HG03196 (cell line): ENCODE data around the gene PTPRR.

Experiments
- ATAC-seq: cut with Tn5 transposase; IDR thresholded peaks from one replicate; pipeline ENCODE4 v1.9.1; 2021; ENCODE audit not compliant: unreplicated experiment

The PTPRR gene

GRCh38 chr12:70918321-70918720, 2.2 kb downstream of the PTPRR start:
- no peak for ATAC-seq

- no peak for ATAC-seq
These were observed 9.9 kb downstream of the PTPRR start for GRCh38 chr12:70910666-70911065.

DNA sequence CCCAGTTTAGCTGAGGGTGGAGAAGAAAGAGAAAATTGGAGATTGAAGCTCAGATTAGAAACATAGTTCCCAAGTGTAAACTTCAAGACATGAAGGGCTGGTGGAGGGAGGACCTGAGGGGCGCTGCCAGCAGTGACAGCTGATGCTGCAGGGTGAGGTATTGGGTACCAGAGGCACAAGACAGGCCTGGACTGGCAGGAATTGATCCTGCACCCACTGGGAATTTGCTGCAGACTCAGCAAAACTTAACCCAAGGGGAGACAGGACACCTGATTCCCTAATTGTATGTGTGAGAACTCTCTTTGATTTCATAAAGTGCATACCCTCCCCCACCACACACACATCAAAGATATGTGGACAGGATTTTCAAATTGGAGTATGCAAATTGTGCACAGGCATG, 11.6 kb downstream of the PTPRR start:
- ATAC-seq = no peak

DNA sequence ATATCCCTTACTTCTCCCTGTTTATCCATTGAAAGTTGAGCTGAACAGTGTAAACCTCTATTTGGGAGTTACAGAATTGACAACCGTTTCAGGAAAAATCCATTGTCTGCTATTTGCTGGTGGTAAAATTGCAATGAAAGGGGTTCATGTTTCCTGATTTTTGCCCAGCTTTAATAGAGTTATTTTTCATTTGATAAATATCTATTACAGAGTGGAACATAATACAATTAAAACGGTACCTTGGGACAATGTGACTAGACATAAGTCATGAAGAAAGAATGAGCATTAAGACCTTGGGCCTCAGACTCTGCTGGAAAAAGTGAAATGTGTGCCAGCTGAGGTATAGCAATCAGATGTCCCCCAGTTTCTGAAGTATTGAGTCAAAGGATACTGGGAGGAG, 13.1 kb downstream of the PTPRR start:
- ATAC-seq = no peak

DNA sequence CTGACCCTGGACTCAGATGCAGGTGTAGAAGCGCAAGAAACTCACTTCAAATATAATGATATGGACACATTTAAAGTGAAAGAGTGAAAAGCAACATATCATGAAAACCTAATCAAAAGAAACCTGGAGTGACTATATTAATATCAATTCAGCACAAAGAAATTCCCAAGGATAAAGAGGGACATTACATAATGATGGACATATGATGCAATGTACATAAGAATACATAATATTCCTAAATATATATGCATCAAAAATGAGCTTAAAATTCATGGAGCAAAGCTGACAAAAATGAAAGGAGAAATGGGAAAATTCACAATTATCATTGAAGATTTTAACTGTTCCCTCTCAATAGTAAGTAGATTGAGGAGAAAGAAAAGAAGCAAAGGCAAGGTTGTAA, 24.6 kb downstream of the PTPRR start:
- ATAC-seq = no peak

- no peak for ATAC-seq
These were observed 27.9 kb downstream of the PTPRR start for GRCh38 chr12:70892593-70892992.

GRCh38 chr12:70890895-70891832, 29.4 kb downstream of the PTPRR start:
- no peak for ATAC-seq

DNA sequence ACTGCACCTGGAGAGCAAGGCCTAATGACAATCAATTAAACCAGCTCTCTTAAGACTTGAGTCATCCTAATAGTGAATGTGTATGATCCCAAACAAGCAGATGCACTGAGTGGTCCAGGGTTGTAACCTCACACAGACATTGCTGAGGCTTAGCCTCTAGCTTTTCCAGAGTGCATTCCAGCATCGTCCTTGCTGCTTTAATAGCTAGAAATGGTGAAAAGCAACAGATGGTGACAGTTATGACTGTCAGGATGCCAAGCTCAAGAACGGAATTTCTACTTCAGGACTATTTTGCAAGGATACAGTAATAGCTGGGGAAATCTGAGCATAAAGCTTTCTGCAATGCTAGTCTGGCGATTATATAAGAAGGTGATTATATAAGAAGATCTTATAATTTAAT, 34.6 kb downstream of the PTPRR start:
- ATAC-seq = no peak

- ATAC-seq = no peak
These were observed 36.7 kb downstream of the PTPRR start for GRCh38 chr12:70883855-70884254.

DNA sequence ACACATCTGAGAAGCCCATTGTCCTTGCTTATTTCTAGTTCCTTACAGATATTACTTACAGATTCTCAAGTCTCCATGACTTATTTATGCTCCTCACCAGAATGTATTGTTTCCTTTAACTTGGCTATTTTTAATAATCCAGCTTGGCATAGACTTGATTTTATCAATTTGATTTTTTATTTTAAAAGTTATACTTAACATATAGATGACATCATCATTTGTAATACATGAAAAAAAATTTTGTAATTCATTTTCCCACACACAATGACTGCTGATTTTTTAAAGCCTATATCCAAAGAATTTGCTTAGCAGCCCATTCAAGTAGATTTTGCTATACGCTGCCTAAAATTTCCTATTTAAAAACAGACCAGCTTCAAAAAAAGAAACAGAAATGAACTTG, 39.8 kb downstream of the PTPRR start:
- no peak for ATAC-seq

DNA sequence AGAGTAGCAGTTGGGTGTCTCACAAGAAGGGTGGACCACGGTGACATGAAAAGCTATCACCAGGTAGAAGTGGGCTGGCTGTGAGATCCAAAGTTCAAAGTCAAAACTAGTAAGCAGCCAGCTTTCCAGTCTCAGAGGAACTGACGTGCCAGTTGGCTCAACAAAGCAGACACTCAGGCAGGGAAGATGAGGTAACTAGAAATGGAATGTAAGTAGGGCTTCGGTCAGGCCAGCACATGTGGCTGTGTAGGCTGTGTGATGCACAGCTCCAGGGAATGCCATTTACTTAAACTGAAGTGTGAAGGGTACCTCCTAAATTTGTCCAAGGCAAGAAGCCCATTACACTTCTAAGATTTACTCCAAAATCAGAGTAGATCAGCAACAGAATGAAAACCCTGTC, 43.6 kb downstream of the PTPRR start:
- no peak for ATAC-seq

DNA sequence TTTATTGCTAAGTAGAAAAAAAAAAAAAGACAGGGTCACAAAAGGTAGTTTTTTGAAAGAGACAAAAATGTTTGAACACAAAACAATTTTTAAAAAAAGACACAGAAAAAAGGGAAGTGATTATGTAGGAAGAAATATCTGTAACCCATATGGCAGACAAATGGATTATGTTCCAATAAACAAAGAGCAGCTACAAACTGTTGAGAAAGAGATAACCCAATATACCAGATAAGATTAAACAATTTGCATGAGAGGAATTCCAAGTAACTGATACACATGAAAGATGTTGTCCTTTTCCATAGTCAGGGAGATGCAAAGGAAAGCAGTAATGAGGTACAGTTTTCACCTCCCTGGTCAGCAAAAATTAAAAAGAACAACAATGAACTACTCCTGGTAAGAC, 44.9 kb downstream of the PTPRR start:
- no peak for ATAC-seq

DNA sequence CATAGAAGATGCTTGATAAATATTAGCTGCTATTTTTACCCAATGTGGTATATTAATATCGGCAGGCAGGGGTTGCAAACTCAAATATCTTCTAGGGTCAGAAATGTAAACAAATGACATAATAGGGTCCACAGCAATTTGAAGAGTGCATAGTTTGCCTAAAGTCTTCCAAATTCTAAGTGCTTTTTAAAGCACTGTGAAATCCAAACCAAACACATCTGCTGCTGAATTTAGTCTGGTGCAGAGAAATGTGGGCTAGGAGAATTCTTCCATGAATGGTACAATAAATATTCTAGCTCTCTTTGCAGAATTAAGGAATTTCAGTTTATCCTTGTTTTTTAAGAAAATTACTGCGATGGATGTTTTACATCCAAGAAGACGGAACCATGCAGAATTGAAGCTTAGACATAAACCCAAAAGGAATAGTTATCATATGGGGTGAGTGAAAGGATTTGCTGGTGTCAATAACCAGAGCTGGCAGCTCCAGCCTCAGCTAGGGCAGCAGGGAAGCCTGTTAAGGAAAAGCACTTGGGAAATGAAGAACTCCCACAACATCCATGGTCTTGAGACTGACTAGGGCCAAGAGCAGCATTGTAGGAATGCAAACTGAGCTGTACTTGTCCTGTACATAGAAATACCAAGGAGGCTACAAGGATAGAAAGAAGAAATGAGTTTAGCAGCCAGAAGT, 65.5 kb downstream of the PTPRR start:
- ATAC-seq = no peak

- ATAC-seq = no peak
These were observed 66.4 kb downstream of the PTPRR start for GRCh38 chr12:70854138-70854537.

GRCh38 chr12:70853326-70853725, 67.2 kb downstream of the PTPRR start:
- ATAC-seq = no peak

GRCh38 chr12:70852416-70853150, 68.0 kb downstream of the PTPRR start:
- ATAC-seq = no peak

DNA sequence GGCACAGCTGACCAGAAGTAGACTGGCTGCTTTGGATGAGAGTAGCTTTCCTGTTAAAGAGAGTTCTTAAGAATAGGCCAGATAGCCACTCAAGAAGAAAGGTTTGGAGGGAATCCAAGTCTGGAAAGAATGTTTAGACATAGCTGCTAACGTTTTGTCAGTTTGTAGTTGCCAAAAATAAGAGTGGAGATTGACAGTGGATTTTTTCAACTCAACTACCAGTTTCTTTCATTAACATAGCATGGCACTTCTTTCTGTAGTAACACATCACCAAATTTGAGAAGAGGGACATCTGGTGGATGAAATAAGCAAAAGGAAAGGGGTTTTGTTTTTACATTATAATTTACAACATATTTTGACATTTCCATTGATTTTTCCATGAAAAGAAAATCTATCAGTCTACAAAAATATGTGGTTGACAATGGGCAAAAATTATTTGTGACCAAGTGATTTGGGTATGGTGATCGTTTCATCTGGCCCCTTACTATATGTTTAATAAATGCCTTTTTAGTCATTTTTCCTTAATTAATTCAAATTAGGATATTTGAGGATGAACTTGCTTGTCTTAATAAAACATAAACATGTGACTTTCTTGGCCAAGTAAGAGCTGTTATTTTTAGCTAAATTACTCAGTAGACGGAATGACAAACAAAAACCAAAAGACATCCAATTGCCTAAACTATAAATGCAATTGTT, 71.1 kb downstream of the PTPRR start:
- no peak for ATAC-seq

DNA sequence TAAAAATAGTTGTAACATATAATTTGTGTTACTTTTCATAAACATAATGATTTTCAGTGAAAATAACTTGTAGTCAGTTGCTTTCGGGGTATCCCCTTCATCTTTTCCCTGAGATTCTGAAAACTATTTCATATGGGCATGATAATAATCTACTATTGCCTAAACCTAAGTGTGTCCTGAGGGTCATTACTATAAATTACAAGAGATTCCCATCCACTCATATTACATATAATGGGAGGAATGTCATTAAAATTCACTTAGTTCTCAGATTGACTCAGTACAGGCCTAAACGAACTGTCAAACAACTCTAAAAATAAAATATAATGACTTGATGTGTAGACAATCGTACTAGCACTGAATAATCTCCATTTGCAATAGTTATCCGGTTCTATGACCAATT, 72.7 kb downstream of the PTPRR start:
- ATAC-seq = no peak

GRCh38 chr12:70845268-70845667, 75.3 kb downstream of the PTPRR start:
- no peak for ATAC-seq

DNA sequence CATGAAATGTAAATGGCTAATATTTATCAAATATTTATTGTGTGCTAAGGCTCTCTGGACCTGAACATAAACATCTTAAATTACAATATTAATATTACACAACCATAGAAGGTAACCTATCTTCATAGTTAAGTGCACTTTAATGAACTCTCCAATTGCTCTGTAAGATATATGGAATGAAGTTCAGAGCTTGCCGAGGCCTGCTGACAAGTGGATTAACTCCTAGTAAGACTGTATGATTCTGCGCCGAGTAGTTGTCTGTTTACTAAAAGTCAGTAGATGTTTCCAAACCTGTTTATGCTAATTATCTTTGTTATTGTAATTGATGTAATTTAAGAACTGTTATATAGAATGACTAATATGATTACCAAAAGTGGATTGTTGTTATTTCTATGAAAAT, 77.2 kb downstream of the PTPRR start:
- ATAC-seq = no peak

DNA sequence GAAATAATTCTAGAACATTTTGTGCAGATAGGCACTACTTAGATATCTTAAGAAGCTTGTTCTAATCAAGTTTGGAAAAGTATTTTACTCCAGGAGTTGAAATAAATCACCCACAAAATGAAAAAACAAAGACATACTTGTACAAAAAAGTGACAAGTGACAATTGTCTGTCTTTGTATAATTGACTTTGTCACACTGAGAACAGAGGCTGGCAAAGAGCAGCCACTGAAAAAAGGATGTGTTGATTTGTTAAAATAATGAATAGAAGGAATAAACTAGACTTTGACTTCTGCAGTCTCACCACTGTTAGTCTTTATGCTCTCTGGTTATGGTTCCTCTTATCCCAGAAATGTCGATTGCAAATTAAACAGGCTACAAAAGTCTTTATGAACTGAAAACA, 77.6 kb downstream of the PTPRR start:
- ATAC-seq = no peak
